Hepatocyte (in vitro differentiated cells): ENCODE data around the gene ATG3. TPM values are rescaled to one million over a fixed set of nuclear protein-coding genes. Genes with fewer than 3 reads are reported as not detected.

Source experiments
- DNase-seq: peaks from one replicate; pipeline ENCODE4 v3.0.0-alpha.2; 2016; ENCODE audit warnings: low spot score
- H2AFZ ChIP-seq: fragments of 200-600 bp; sonication (generic); 2 replicates; pipeline ENCODE4 v1.6.0; 2016; ENCODE audit warnings: antibody characterized with exemption, mild to moderate bottlenecking
- H3K27ac ChIP-seq: fragments of 200-600 bp; sonication (generic); 2 replicates; pipeline ENCODE4 v1.5.1; 2016; ENCODE audit warnings: mild to moderate bottlenecking
- H3K27me3 ChIP-seq: fragments of 200-600 bp; sonication (generic); 2 replicates; pipeline ENCODE4 v1.6.1; 2016
- H3K36me3 ChIP-seq: fragments of 200-600 bp; sonication (generic); replicated peaks from 2 replicates; pipeline ENCODE4 v1.5.1; 2016; ENCODE audit warnings: low read depth; ENCODE audit not compliant: insufficient read depth
- H3K4me1 ChIP-seq: fragments of 200-600 bp; sonication (generic); 2 replicates; pipeline ENCODE4 v1.5.1; 2016; ENCODE audit warnings: mild to moderate bottlenecking, moderate library complexity; ENCODE audit not compliant: insufficient read depth
- H3K4me2 ChIP-seq: fragments of 200-600 bp; sonication (generic); 2 replicates; pipeline ENCODE4 v1.6.0; 2016
- H3K4me3 ChIP-seq: fragments of 200-600 bp; sonication (generic); 2 replicates; pipeline ENCODE4 v1.5.1; 2016; ENCODE audit warnings: mild to moderate bottlenecking
- H3K79me2 ChIP-seq: fragments of 200-600 bp; sonication (generic); 2 replicates; pipeline ENCODE4 v1.6.0; 2017; ENCODE audit warnings: mild to moderate bottlenecking
- H3K9me2 ChIP-seq: fragments of 200-600 bp; sonication (generic); replicated peaks from 2 replicates; pipeline ENCODE4 v1.6.0; 2017; ENCODE audit warnings: mild to moderate bottlenecking; ENCODE audit not compliant: insufficient read depth
- H3K9me3 ChIP-seq: fragments of 200-600 bp; sonication (generic); 2 replicates; pipeline ENCODE4 v1.5.1; 2016; ENCODE audit warnings: low read depth, mild to moderate bottlenecking
- H4K20me1 ChIP-seq: fragments of 200-600 bp; sonication (generic); 2 replicates; pipeline ENCODE4 v1.6.0; 2016; ENCODE audit warnings: mild to moderate bottlenecking; ENCODE audit not compliant: insufficient read depth, poor library complexity, severe bottlenecking
- CTCF ChIP-seq: fragments of 200-600 bp; sonication (generic); IDR thresholded peaks from 2 replicates; pipeline ENCODE4 v1.5.1; 2016; ENCODE audit warnings: antibody characterized with exemption, mild to moderate bottlenecking; ENCODE audit not compliant: poor library complexity
- EZH2 ChIP-seq: fragments of 200-600 bp; sonication (generic); IDR thresholded peaks from 2 replicates; pipeline ENCODE4 v1.6.1; 2016; ENCODE audit warnings: antibody characterized with exemption, mild to moderate bottlenecking, borderline replicate concordance
- EZH2phosphoT487 ChIP-seq: fragments of 200-600 bp; sonication (generic); IDR thresholded peaks from one replicate; pipeline ENCODE4 v1.6.1; 2018; ENCODE audit warnings: antibody characterized with exemption, mild to moderate bottlenecking, low read depth, moderate library complexity; ENCODE audit not compliant: unreplicated experiment, severe bottlenecking
- WGBS: methylation state at CpG from one replicate; pipeline ENCODE4 v1.1.6; 2016; ENCODE audit warnings: low lambda C conversion rate; ENCODE audit errors: missing lambda C conversion rate; 5-methylcytosine and 5-hydroxymethylcytosine counted together
- polyA plus RNA-seq: library from polyadenylated mRNA; unstranded; fragments of >200 nt; fragmentation: Nextera tagmentation; extraction: Ambion mirVana; gene quantifications from 2 replicates; pipeline ENCODE4 v1.2.1, GENCODE V29; 2016
- total RNA-seq: library from RNA; depleted of rRNA; stranded (reverse); fragments of >200 nt; gene quantifications from 2 replicates; pipeline ENCODE4 v1.2.3, GENCODE V29; 2014

ATG3 gene
- total and polyA plus RNA-seq, 2 experiments from 2014 or later, result 33.7 to 62.5 TPM

GRCh38 chr3:112484352-112484751 lies 77.4 kb downstream of the ATG3 start:
- WGBS, result 93% methylated on average over 4 of the region's 4 CpGs
- Histone ChIP-seq H2AFZ (no peak overlapping the region), H3K27ac (no peak overlapping the region), H3K9me3 (no peaks in the 10 kb centered on the region), H3K4me2 (no peak overlapping the region), H3K27me3 (no peaks in the 10 kb centered on the region), H4K20me1 (no peaks in the 10 kb centered on the region), H3K4me1 (no peaks in the 10 kb centered on the region), H3K36me3 (no peaks in the 10 kb centered on the region), H3K79me2 (no peaks in the 10 kb centered on the region), H3K9me2 (no peaks in the 10 kb centered on the region), H3K4me3 (no peak overlapping the region)
- no peak for TF ChIP-seq EZH2
- DNase-seq, result no peak

- H3K27me3 ChIP-seq, result no peaks in the 10 kb centered on the region
- DNase-seq, result no peak
- TF ChIP-seq EZH2phosphoT487 (no peak), CTCF (no peak), EZH2 (no peak)
- H3K4me1 ChIP-seq, result no peaks in the 10 kb centered on the region
- no peak overlapping the region for H3K4me3 ChIP-seq
- no peaks in the 10 kb centered on the region for H3K79me2 ChIP-seq
- no peaks in the 10 kb centered on the region for H3K9me3 ChIP-seq
- no peak overlapping the region for H2AFZ ChIP-seq
- no peaks in the 10 kb centered on the region for H3K9me2 ChIP-seq
- no peaks in the 10 kb centered on the region for H4K20me1 ChIP-seq
- no peak overlapping the region for H3K27ac ChIP-seq
- H3K4me2 ChIP-seq, result no peak overlapping the region
- H3K36me3 ChIP-seq, result no peaks in the 10 kb centered on the region
- 79% methylated on average over 1 of the region's 1 CpG for WGBS
These were observed 79.1 kb downstream of the ATG3 start for GRCh38 chr3:112482675-112483074.

Other genes with a start within 250 kb of the ATG3 start
- gene CD200, start 228.8 kb downstream of the ATG3 start, total RNA-seq, result 6.7 and 12.6 TPM in 2 replicates
- 14.2 and 16.8 TPM in 2 replicates for gene CD200, start 228.8 kb downstream of the ATG3 start, polyA plus RNA-seq
- not detected in 2 replicates for gene BTLA, start 62.5 kb downstream of the ATG3 start, total RNA-seq
- gene BTLA, start 62.5 kb downstream of the ATG3 start, polyA plus RNA-seq, result not detected in 2 replicates
- 52.9 and 56.8 TPM in 2 replicates for gene SLC35A5, start 83 bp upstream of the ATG3 start, total RNA-seq
- gene SLC35A5, start 83 bp upstream of the ATG3 start, polyA plus RNA-seq, result 30.5 and 30.8 TPM in 2 replicates
- gene CCDC80, start 79.2 kb upstream of the ATG3 start, total RNA-seq, result 26.6 and 27.1 TPM in 2 replicates
- 83.5 and 95.4 TPM in 2 replicates for gene CCDC80, start 79.2 kb upstream of the ATG3 start, polyA plus RNA-seq